Measurements from ENCODE around the gene CPT1A. TPM values are rescaled to one million over a fixed set of nuclear protein-coding genes. Genes with fewer than 3 reads are reported as not detected.

CPT1A gene
- total RNA-seq, 2 experiments from 2014 or later: 11.3 to 13.2 TPM

- no peaks in the 10 kb centered on the region for H3K27me3 Mint-ChIP-seq
- Histone ChIP-seq H3K9me3 (ENCODE audit: control insufficient read depth in 1 of 2, insufficient read depth in 1 of 2, low read length in 2 of 2) (no peaks in the 10 kb centered on the region), H3K36me3 (ENCODE audit: insufficient read depth, low read length) (peaks cover 48% of the 10 kb centered on the region), H3K27ac (ENCODE audit: low read depth in 1 of 2, low read length in 2 of 2) (no peak overlapping the region), H3K4me1 (ENCODE audit: insufficient read depth, low read length) (no peaks in the 10 kb centered on the region), H3K4me3 (ENCODE audit: low read length) (no peak overlapping the region), H3K27me3 (ENCODE audit: control insufficient read depth in 1 of 2, insufficient read depth in 2 of 2, low read length in 2 of 2) (no peaks in the 10 kb centered on the region)
- ChIA-PET CTCF (no interaction called here), POLR2A (no interaction called here)
- H3K36me3 Mint-ChIP-seq (ENCODE audit: low read depth): peaks cover 59% of the 10 kb centered on the region
- no peaks in the 10 kb centered on the region for H3K4me1 Mint-ChIP-seq (ENCODE audit: low read depth)
- no peak overlapping the region for H3K27ac Mint-ChIP-seq
- DNase-seq: no peak
- H3K9me3 Mint-ChIP-seq: no peaks in the 10 kb centered on the region
- no peak for ATAC-seq (ENCODE audit: poor library complexity)
- TF ChIP-seq CTCF (IDR thresholded peaks at IDR 0.05): no peak
- intact Hi-C loops (cut with DNase I, micrococcal nuclease): no loop called here
- H3K4me3 Mint-ChIP-seq: no peak overlapping the region
Observed at GRCh38 chr11:68783216-68783821, 58.4 kb downstream of the CPT1A start.

GRCh38 chr11:68782711-68783110 lies 59.0 kb downstream of the CPT1A start:
- ChIA-PET CTCF (no interaction called here), POLR2A (no interaction called here)
- ATAC-seq (ENCODE audit: poor library complexity) (no peak), DNase-seq (no peak)
- H3K4me3 Mint-ChIP-seq: no peak overlapping the region
- H3K4me3 ChIP-seq (ENCODE audit: low read length): no peak overlapping the region
- no peak for TF ChIP-seq CTCF (IDR thresholded peaks at IDR 0.05)
- intact Hi-C loops (cut with DNase I, micrococcal nuclease): no loop called here
- peaks cover 51% of the 10 kb centered on the region for H3K36me3 ChIP-seq (ENCODE audit: insufficient read depth, low read length)
- H3K27ac Mint-ChIP-seq: no peak overlapping the region
- H3K4me1 ChIP-seq (ENCODE audit: insufficient read depth, low read length): no peaks in the 10 kb centered on the region
- H3K9me3 Mint-ChIP-seq: no peaks in the 10 kb centered on the region
- peaks cover 65% of the 10 kb centered on the region for H3K36me3 Mint-ChIP-seq (ENCODE audit: low read depth)
- H3K9me3 ChIP-seq (ENCODE audit: control insufficient read depth in 1 of 2, insufficient read depth in 1 of 2, low read length in 2 of 2): no peaks in the 10 kb centered on the region
- no peaks in the 10 kb centered on the region for H3K4me1 Mint-ChIP-seq (ENCODE audit: low read depth)
- no peak overlapping the region for H3K27ac ChIP-seq (ENCODE audit: low read depth in 1 of 2, low read length in 2 of 2)
- no peaks in the 10 kb centered on the region for H3K27me3 ChIP-seq (ENCODE audit: control insufficient read depth in 1 of 2, insufficient read depth in 2 of 2, low read length in 2 of 2)
- no peaks in the 10 kb centered on the region for H3K27me3 Mint-ChIP-seq

- H3K27ac ChIP-seq (ENCODE audit: low read depth in 1 of 2, low read length in 2 of 2): no peak overlapping the region
- Mint-ChIP-seq H3K4me3 (no peak overlapping the region), H3K36me3 (ENCODE audit: low read depth) (peaks cover 82% of the 10 kb centered on the region), H3K27ac (no peak overlapping the region), H3K9me3 (no peaks in the 10 kb centered on the region), H3K27me3 (no peaks in the 10 kb centered on the region), H3K4me1 (ENCODE audit: low read depth) (no peaks in the 10 kb centered on the region)
- TF ChIP-seq CTCF (IDR thresholded peaks at IDR 0.05): no peak
- H3K36me3 ChIP-seq (ENCODE audit: insufficient read depth, low read length): peaks cover 60% of the 10 kb centered on the region
- no peak overlapping the region for H3K4me3 ChIP-seq (ENCODE audit: low read length)
- ATAC-seq (ENCODE audit: poor library complexity): no peak
- ChIA-PET CTCF (no interaction called here), POLR2A (no interaction called here)
- DNase-seq: no peak
- no peaks in the 10 kb centered on the region for H3K9me3 ChIP-seq (ENCODE audit: control insufficient read depth in 1 of 2, insufficient read depth in 1 of 2, low read length in 2 of 2)
- no peaks in the 10 kb centered on the region for H3K4me1 ChIP-seq (ENCODE audit: insufficient read depth, low read length)
- intact Hi-C loops (cut with DNase I, micrococcal nuclease): no loop called here
- no peaks in the 10 kb centered on the region for H3K27me3 ChIP-seq (ENCODE audit: control insufficient read depth in 1 of 2, insufficient read depth in 2 of 2, low read length in 2 of 2)
Observed at GRCh38 chr11:68780829-68781228, 60.9 kb downstream of the CPT1A start.
